ENCODE data around the gene CBR3.
"Not testable (repeated sequence)": the region's sequence is repeated elsewhere in the genome, so short reads cannot be mapped to it uniquely, and the experiment has no call there.

The CBR3 gene

GRCh38 chr21:36117286-36117741 lies 17.6 kb upstream of the CBR3 start:
- DNase-seq (ENCODE audit: low read depth in 4 of 4, low spot score in 1 of 4): no peak

- DNase-seq (ENCODE audit: low read depth in 4 of 4, low spot score in 1 of 4): no peak
These were observed 14.5 kb upstream of the CBR3 start for GRCh38 chr21:36120304-36120888.

- no peak for DNase-seq (ENCODE audit: low read depth in 4 of 4, low spot score in 1 of 4)
These were observed 11.9 kb upstream of the CBR3 start for GRCh38 chr21:36122977-36123376.

GRCh38 chr21:36124395-36124794 lies 10.5 kb upstream of the CBR3 start:
- DNase-seq (ENCODE audit: low read depth in 4 of 4, low spot score in 1 of 4): no peak

- DNase-seq (ENCODE audit: low read depth in 4 of 4, low spot score in 1 of 4): peak in 3 of 4 experiments; percentile 24 to 43 (median 32)
These were observed 9.2 kb upstream of the CBR3 start for GRCh38 chr21:36125512-36126207.

GRCh38 chr21:36126208-36126565 lies 8.7 kb upstream of the CBR3 start:
- DNase-seq (ENCODE audit: low read depth in 4 of 4, low spot score in 1 of 4): no peak

- no peak for DNase-seq (ENCODE audit: low read depth in 4 of 4, low spot score in 1 of 4)
These were observed 8.2 kb upstream of the CBR3 start for GRCh38 chr21:36126621-36127110.

- no peak for DNase-seq (ENCODE audit: low read depth in 4 of 4, low spot score in 1 of 4)
These were observed 7.5 kb upstream of the CBR3 start for GRCh38 chr21:36127250-36127904.

GRCh38 chr21:36127977-36128376 lies 6.9 kb upstream of the CBR3 start:
- no peak for DNase-seq (ENCODE audit: low read depth in 4 of 4, low spot score in 1 of 4)

- no peak for DNase-seq (ENCODE audit: low read depth in 4 of 4, low spot score in 1 of 4)
These were observed 5.7 kb upstream of the CBR3 start for GRCh38 chr21:36129219-36129618.

GRCh38 chr21:36130414-36130762 lies 4.5 kb upstream of the CBR3 start:
- not testable (repeated sequence) for DNase-seq (ENCODE audit: low read depth in 4 of 4, low spot score in 1 of 4)

GRCh38 chr21:36130839-36131238 lies 4.0 kb upstream of the CBR3 start:
- DNase-seq (ENCODE audit: low read depth in 4 of 4, low spot score in 1 of 4): not testable (repeated sequence)

- no peak for DNase-seq (ENCODE audit: low read depth in 4 of 4, low spot score in 1 of 4)
These were observed 2.2 kb upstream of the CBR3 start for GRCh38 chr21:36132696-36133095.

- peak in 3 of 4 experiments; percentile 17 to 48 (median 30) for DNase-seq (ENCODE audit: low read depth in 4 of 4, low spot score in 1 of 4)
These were observed 668 bp downstream of the CBR3 start for GRCh38 chr21:36135391-36136102.

- DNase-seq (ENCODE audit: low read depth in 4 of 4, low spot score in 1 of 4): not testable (repeated sequence)
These were observed 4.9 kb downstream of the CBR3 start for GRCh38 chr21:36139791-36140190.

GRCh38 chr21:36141513-36141925 lies 6.6 kb downstream of the CBR3 start:
- DNase-seq (ENCODE audit: low read depth in 4 of 4, low spot score in 1 of 4): peak; percentile 55 to 89 (median 78)

- not testable (repeated sequence) for DNase-seq (ENCODE audit: low read depth in 4 of 4, low spot score in 1 of 4)
These were observed 9.4 kb downstream of the CBR3 start for GRCh38 chr21:36144233-36144632.

- no peak for DNase-seq (ENCODE audit: low read depth in 4 of 4, low spot score in 1 of 4)
These were observed 10.4 kb downstream of the CBR3 start for GRCh38 chr21:36145259-36145658.

- no peak for DNase-seq (ENCODE audit: low read depth in 4 of 4, low spot score in 1 of 4)
These were observed 13.0 kb downstream of the CBR3 start for GRCh38 chr21:36147911-36148310.

GRCh38 chr21:36148886-36149285 lies 14.0 kb downstream of the CBR3 start:
- no peak for DNase-seq (ENCODE audit: low read depth in 4 of 4, low spot score in 1 of 4)
